GM21737 (cell line): Measurements from ENCODE around the gene PUS7L.

Experiments
- ATAC-seq: cut with Tn5 transposase; IDR thresholded peaks from one replicate; pipeline ENCODE4 v1.9.1; 2021; ENCODE audit warnings: mild to moderate bottlenecking, moderate library complexity; ENCODE audit not compliant: unreplicated experiment

PUS7L gene, protein sequence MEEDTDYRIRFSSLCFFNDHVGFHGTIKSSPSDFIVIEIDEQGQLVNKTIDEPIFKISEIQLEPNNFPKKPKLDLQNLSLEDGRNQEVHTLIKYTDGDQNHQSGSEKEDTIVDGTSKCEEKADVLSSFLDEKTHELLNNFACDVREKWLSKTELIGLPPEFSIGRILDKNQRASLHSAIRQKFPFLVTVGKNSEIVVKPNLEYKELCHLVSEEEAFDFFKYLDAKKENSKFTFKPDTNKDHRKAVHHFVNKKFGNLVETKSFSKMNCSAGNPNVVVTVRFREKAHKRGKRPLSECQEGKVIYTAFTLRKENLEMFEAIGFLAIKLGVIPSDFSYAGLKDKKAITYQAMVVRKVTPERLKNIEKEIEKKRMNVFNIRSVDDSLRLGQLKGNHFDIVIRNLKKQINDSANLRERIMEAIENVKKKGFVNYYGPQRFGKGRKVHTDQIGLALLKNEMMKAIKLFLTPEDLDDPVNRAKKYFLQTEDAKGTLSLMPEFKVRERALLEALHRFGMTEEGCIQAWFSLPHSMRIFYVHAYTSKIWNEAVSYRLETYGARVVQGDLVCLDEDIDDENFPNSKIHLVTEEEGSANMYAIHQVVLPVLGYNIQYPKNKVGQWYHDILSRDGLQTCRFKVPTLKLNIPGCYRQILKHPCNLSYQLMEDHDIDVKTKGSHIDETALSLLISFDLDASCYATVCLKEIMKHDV

DNA sequence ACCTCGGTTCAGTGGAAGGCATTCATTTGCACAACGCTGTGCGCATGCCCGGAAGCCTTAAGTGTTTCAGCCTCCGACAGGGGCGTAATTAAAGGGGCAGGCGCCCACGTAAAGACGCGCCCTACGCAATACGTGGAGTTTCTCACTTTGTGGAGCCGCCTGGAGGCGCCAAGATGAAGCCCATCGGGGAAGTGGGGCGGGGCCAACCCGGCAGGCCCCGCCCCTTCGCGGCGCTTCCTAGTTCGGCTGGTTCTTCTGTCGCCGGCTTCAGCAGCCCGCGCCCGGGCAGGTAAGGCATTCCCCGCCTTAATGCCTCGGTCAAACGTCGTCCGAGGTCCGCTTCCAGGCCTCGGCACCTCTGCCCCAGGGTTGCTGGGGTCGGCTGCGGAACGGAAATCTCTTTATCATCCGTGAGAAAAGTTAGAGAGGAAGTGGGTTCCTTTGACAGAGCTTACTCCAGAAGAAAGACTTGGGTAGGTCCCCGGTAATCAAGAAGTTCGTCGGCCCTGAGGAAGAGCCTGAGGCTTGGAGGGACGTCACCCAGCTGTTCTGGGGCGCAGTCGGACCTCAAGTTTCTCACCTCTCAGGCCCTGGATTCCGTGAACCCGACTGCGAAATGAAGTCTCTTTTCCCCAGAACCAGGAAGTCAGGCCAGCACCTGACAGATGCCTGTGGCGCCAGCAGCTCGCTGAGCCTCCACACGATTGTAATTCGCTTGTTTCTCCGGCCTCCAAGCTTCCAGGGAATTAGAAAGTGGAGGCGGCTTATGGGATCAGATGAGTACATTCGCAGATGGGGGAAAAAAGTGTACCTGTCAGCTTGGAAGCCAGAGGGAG is at the start of gene PUS7L, which contains the start of gene IRAK4:
PUS7L (minus strand) TSS at position 63 of the 836 bp plus-strand sequence. CDS start 3,545 bp downstream, outside the sequence.
IRAK4 (plus strand) TSS at position 224 of the 836 bp plus-strand sequence. CDS start 9,161 bp downstream, outside the sequence.
- peak; percentile 98 for ATAC-seq

- no peak for ATAC-seq
Observed at GRCh38 chr12:43807386-43807785, 48.8 kb upstream of the PUS7L start.

DNA sequence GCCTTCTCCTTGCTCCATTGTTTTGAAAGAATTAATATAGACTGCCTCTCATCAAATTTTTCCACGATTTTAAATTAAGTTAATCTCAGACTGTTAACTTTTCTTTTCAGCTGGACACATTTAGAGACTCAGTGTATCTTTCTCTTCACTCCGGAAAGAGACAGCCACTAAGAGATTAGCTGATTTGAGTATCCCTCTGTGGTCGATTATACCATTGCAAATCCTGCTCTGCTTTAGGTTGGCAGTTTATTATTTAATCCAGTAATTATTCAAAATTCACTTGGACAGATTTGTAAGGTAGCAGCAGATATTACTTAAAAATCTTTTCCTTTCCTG is 48.1 kb upstream of the PUS7L start:
- no peak for ATAC-seq

DNA sequence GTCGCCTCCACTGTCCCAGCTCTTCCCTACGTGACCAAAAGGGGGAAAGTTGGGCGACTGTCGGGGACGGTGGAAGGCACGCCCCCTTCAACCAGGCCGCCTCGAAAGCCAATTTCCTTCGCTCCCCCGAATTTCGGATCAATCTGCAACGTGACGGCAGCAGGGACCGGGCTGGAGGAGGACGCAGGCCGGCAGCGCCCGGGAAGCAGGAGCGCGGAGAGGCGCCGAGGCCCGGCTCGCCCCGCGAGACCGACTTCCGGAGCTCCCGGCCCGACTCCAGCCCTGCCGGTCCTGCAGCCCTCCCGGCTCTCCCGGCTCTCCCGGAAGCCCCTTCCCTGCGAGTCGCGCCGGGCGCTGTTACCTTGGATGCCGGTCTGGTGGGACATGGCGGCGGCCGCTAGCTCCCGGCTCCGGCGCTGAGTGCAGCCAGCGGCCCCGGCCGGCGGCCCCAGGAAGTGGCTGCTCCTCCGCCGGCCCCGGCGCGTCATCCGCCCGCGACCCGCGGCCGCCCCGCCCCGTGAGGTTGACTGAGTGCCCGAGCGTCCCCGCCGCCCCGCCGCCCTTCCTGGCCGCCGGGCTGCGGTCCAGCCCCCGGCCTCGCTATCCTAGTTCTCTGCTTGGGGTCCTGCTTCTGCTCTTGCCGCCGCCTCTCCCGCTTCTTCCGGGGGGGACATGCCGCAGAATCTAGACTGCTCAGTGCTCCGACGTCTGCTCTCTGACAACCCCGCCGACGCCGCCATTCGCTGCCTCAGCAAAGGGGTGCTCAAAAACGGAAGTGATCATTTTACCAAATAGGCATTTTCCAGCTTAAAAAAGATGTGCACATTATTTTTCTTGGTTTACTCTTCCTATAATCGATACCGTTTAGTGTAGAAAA is 47.5 kb upstream of the PUS7L start, which contains the start of gene TWF1:
TWF1 (minus strand) TSS at position 458 of the 877 bp plus-strand sequence; CDS start at position 386, 72 bp downstream.
- peak; percentile 96 for ATAC-seq

DNA sequence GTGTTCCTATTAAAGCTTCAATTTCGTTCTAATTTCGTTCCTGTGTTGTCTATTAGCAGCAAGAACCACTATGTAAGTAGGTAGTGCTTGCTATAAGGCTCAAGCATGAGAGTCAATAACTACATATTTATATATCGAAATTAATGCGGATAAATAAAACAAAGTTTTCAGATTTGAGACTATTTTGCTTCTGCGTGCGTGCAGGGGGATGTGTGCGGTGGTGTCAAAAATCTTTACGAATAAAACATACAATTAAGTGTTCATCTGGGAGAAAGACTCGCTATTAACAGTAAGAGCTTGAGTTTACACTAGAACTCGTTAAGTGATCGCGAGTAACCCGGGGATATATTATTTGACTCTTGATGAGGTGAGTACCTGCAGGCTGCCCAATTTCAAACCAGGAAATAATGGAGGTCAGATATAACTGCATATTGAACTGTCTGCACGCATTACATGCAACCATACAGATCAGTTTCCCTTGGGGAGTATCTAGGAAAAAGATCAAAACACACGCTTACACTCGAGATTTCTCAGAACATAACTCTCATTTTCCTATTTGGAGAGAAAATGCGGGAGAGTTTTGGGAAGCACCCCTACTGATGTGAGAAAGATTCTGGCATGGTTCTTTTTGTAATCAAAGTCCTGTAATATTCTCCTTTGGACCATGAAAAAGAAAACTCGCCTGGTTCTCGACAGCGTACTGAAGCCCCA is 46.7 kb upstream of the PUS7L start:
- ATAC-seq = no peak

- ATAC-seq = no peak
Observed at GRCh38 chr12:43797561-43798217, 39.1 kb upstream of the PUS7L start.

DNA sequence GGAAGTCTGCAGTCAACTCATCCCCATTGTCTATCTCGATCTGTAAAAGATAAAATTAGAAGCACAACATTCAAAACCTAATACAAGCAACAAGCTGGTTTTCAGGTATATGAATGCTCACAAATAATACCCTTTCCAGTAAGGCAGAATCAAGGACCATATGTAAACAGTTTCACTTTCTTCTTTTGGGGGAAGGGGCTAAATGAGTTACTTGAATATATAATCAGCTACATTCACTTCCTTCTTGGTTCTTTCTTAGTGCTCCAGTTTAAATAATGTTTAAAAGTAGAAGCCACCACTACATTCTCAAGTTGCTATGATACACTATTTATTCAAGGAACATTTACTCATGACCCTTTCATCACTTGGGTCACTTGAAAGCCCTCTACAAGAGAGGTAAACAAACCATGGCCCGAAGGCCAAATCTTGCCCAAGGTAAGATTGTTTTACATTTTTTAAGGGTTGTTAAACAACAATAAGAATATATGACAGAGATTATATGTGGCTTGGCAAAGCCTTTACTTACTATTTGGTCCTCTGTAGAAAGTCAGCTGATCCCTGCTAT is 37.2 kb upstream of the PUS7L start:
- no peak for ATAC-seq

DNA sequence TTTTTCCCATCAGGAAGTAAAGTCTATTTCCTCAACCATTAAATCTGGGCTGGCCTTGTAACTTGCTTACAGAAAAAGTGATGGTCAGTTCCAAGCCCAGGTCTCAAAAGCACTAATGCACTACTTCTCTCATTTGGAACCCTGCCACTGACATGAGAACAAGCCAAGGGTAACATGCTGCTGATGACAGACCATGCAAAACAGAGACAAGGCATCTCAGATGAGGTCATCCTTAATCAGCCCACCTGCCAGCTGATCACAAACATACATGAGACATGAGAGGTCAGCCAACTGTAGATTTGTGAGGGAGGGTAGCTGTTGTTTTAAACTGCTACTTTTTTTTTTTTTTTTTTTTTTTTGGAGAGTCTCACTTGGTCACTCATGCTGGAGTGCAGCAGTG is 31.4 kb upstream of the PUS7L start:
- ATAC-seq = no peak

- ATAC-seq = no peak
Observed at GRCh38 chr12:43786899-43787693, 28.5 kb upstream of the PUS7L start.

DNA sequence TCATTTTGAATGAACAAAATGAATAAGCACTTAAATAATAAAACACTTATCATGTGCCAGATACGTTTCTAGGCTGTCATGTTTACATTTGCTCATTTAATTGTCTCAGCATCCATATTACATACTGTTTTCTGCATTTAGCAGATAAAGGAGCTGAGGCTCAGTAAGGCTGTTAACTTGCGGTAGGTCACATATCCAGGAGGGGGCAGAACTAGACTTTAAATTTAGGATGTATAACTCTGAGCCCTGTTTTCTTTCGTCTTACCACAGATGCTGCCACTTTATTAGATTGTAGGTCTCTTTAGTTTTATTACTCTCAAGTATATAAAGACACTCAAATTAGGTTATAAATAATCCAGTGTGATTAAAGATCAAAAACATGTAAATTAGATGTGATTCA is 17.9 kb upstream of the PUS7L start:
- ATAC-seq = no peak

- no peak for ATAC-seq
Observed at GRCh38 chr12:43766291-43766690, 7.7 kb upstream of the PUS7L start.

DNA sequence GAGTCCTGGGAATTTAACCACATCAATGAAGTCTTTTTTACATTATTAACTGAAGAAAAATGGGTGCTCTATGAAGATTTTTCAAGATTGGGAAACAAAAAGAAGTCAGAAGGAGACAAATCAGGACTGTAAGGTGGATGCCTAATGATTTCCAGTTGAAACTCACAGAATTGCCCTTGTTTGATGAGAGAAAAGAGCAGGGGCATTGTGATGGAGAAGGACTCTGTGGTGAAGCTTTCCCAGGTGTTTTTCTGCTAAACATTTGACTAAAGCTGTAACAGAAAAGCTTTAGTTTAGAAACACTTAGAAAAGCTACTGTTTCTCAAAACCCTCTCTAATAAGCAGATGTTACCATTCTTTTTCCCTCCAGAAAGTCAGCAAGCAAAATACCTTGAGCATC is 5.9 kb upstream of the PUS7L start:
- no peak for ATAC-seq

GRCh38 chr12:43763769-43764168 is 5.2 kb upstream of the PUS7L start:
- ATAC-seq = no peak

GRCh38 chr12:43762596-43762995 is 4.0 kb upstream of the PUS7L start:
- ATAC-seq = no peak

DNA sequence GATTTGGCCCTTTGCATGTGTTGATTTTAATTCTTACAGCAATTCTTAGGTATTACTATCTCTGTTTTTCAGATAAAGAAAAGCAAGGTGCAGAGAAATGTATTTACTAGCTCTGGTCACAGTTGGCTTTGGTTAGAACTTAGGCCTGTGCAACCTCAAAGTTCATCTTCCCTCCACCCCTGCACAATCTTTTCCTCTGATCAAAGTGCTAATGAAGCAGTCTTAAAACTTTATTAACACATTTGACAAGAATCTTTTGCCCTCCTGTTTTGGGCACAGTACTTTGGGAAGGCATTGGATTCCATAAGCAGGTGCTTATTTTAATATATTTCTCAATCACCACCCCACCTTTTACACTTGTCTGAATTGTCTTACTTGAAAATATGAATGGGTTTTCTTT is 2.9 kb upstream of the PUS7L start:
- no peak for ATAC-seq

GRCh38 chr12:43760396-43760795 is 1.8 kb upstream of the PUS7L start:
- ATAC-seq = no peak

DNA sequence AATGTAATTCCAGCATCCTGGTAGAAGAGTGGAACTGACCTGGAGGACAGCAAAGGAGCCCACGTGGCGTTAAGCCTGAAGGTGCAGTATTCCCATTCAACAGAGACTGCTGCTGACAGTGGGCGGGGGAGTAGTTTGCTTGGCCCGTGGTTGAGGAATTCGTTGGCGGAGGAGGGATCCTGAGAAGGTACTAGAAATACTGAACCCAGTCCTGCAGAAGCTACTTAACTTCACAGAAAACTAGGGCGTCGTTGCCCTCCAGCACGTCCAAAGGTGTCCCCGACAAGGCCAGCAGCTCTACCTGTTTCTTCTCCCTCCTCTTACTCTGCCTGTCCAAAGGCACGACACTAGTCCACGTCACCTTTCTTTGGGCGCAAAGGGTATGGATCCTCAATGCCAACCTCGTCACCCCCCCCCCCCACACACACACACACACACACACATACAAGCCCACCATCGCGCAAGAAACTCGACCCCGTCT is 303 bp downstream of the PUS7L start:
- peak; percentile 6 for ATAC-seq

- no peak for ATAC-seq
Observed at GRCh38 chr12:43754015-43754414, 4.6 kb downstream of the PUS7L start.
